Body of pancreas (tissue), 4 donors: ENCODE measurements around the gene PTPN6. TPM values are rescaled to one million over a fixed set of nuclear protein-coding genes. Genes with fewer than 3 reads are reported as not detected.

Experiments used
- ATAC-seq: fragments of 150-250 bp; one replicate; pipeline ENCODE4 v1.9.1; 2016
- DNase-seq, 4 donors: peaks; one replicate each; pipeline ENCODE4 v3.0.0-alpha.2; 2019
- H3K27ac ChIP-seq, 4 donors: fragments of 200-600 bp; sonication (generic); 1 replicate in 3 of 4; 2 replicates in 1 of 4; pipeline versions ENCODE4 v1.5.1 to v1.6.1; 2016 to 2019; ENCODE audit warnings: mild to moderate bottlenecking in 1 of 4, mixed read lengths in 1 of 4, moderate library complexity in 1 of 4
- H3K27me3 ChIP-seq, 2 donors: fragments of 200-600 bp; sonication (generic); one replicate each; pipeline ENCODE4 v1.6.0; 2016; ENCODE audit warnings: mild to moderate bottlenecking in 1 of 2
- H3K36me3 ChIP-seq, 2 donors: fragments of 200-600 bp; sonication (generic); replicated peaks in 1 of 2; 2 replicates each; pipeline ENCODE4 v1.5.1; 2016; ENCODE audit warnings: low read depth in 2 of 2; ENCODE audit not compliant: insufficient read depth in 1 of 2
- H3K4me1 ChIP-seq: fragments of 200-600 bp; sonication (generic); one replicate; pipeline ENCODE4 v1.6.0; 2016
- H3K4me3 ChIP-seq, 2 donors: fragments of 200-600 bp; sonication (generic); 1 replicate in 1 of 2; 2 replicates in 1 of 2; pipeline ENCODE4 v1.5.1; 2016 to 2019
- H3K9me3 ChIP-seq, 3 donors: fragments of 200-600 bp; sonication (generic); 1 replicate in 2 of 3; 2 replicates in 1 of 3; pipeline ENCODE4 v1.5.1; 2016
- POLR2A ChIP-seq, 3 donors: fragments of 450-650 bp; IDR thresholded peaks; one replicate each; pipeline ENCODE4 v1.6.1; 2016; ENCODE audit warnings: antibody characterized with exemption in 3 of 3, mild to moderate bottlenecking in 2 of 3
- WGBS, 2 donors: methylation state at CpG; one replicate each; pipeline ENCODE4 v1.1.5; 2017; 5-methylcytosine and 5-hydroxymethylcytosine counted together
- intact Hi-C: fragments of 100-400 bp; cut with DNase I; formaldehyde crosslinking; loops from one replicate; pipeline ENCODE4 v1.15.1; 2023
- total RNA-seq, 2 donors: library from RNA; depleted of rRNA; stranded (reverse); fragments of >200 nt; gene quantifications; one replicate each; pipeline ENCODE4 v1.1.0, GENCODE V29; 2016
- TF ChIP-seq, protein P1 (sequence below), 7 experiments: fragments of 450-650 bp in 4 of 7; fragments of 200-600 bp in 3 of 7; sonication (generic) in 3 of 7; IDR thresholded peaks; one replicate each; pipeline ENCODE4 v1.5.1; 2016 to 2019; ENCODE audit warnings: antibody characterized with exemption in 7 of 7

Gene PTPN6
- total RNA-seq, 2 donors from 2014 or later, result 18.4 to 19.4 TPM

- Histone ChIP-seq H3K36me3 (peaks cover 11 to 34% of the 10 kb centered on the region in 2 donors), H3K27ac (no peak overlapping the region), H3K27me3 (no peaks in the 10 kb centered on the region), H3K9me3 (no peaks in the 10 kb centered on the region), H3K4me3 (no peak overlapping the region), H3K4me1 (no peaks in the 10 kb centered on the region)
- intact Hi-C loops, result no loop called here
- ATAC-seq, result no peak
- TF ChIP-seq, protein P1, sequence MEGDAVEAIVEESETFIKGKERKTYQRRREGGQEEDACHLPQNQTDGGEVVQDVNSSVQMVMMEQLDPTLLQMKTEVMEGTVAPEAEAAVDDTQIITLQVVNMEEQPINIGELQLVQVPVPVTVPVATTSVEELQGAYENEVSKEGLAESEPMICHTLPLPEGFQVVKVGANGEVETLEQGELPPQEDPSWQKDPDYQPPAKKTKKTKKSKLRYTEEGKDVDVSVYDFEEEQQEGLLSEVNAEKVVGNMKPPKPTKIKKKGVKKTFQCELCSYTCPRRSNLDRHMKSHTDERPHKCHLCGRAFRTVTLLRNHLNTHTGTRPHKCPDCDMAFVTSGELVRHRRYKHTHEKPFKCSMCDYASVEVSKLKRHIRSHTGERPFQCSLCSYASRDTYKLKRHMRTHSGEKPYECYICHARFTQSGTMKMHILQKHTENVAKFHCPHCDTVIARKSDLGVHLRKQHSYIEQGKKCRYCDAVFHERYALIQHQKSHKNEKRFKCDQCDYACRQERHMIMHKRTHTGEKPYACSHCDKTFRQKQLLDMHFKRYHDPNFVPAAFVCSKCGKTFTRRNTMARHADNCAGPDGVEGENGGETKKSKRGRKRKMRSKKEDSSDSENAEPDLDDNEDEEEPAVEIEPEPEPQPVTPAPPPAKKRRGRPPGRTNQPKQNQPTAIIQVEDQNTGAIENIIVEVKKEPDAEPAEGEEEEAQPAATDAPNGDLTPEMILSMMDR (IDR thresholded peaks at IDR 0.05), result no peak
- no peak for TF ChIP-seq POLR2A (IDR thresholded peaks at IDR 0.05)
- 83 to 93% methylated on average over 3 of the region's 3 CpGs for WGBS, 2 donors
- no peak for DNase-seq
These were observed 28.3 kb downstream of the PTPN6 start for GRCh38 chr12:6979453-6979852.

DNA sequence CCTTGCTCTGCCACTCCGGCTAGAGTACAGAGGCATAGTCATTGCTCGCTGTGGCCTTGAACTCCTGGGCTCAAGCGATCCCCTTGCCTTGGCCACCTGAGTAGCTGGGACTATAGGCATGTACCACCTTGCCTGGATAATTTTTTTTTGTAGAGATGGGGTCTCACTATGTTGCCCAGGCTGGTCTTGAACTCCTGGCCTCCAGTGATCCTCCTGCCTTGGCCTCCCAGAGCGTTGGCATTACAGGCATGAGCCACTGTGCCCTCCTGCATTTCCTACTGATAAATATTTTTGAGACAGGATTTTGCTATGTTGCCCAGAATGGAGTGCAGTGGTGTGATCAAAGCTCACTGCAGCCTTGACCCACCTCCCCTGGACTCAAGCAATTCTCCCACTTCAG is 28.9 kb downstream of the PTPN6 start:
- no peak overlapping the region for H3K4me3 ChIP-seq
- 94 to 95% methylated on average over 4 of the region's 4 CpGs for WGBS, 2 donors
- TF ChIP-seq, protein P1 (IDR thresholded peaks at IDR 0.05), result no peak
- no peak for TF ChIP-seq POLR2A (IDR thresholded peaks at IDR 0.05)
- no peaks in the 10 kb centered on the region for H3K4me1 ChIP-seq
- ATAC-seq, result no peak
- peaks cover 11 to 30% of the 10 kb centered on the region in 2 donors for H3K36me3 ChIP-seq
- no peaks in the 10 kb centered on the region for H3K9me3 ChIP-seq
- no peak overlapping the region for H3K27ac ChIP-seq
- intact Hi-C loops, result no loop called here
- DNase-seq, result no peak
- no peaks in the 10 kb centered on the region for H3K27me3 ChIP-seq

- intact Hi-C loops, result no loop called here
- Histone ChIP-seq H3K4me1 (no peaks in the 10 kb centered on the region), H3K9me3 (no peaks in the 10 kb centered on the region), H3K4me3 (no peak overlapping the region), H3K27ac (no peak overlapping the region), H3K27me3 (no peaks in the 10 kb centered on the region), H3K36me3 (peaks cover 5 to 24% of the 10 kb centered on the region in 2 donors)
- no peak for ATAC-seq
- TF ChIP-seq, protein P1 (IDR thresholded peaks at IDR 0.05), result no peak
- TF ChIP-seq POLR2A (IDR thresholded peaks at IDR 0.05), result no peak
- DNase-seq, result no peak
These were observed 29.6 kb downstream of the PTPN6 start for GRCh38 chr12:6980740-6981139.

DNA sequence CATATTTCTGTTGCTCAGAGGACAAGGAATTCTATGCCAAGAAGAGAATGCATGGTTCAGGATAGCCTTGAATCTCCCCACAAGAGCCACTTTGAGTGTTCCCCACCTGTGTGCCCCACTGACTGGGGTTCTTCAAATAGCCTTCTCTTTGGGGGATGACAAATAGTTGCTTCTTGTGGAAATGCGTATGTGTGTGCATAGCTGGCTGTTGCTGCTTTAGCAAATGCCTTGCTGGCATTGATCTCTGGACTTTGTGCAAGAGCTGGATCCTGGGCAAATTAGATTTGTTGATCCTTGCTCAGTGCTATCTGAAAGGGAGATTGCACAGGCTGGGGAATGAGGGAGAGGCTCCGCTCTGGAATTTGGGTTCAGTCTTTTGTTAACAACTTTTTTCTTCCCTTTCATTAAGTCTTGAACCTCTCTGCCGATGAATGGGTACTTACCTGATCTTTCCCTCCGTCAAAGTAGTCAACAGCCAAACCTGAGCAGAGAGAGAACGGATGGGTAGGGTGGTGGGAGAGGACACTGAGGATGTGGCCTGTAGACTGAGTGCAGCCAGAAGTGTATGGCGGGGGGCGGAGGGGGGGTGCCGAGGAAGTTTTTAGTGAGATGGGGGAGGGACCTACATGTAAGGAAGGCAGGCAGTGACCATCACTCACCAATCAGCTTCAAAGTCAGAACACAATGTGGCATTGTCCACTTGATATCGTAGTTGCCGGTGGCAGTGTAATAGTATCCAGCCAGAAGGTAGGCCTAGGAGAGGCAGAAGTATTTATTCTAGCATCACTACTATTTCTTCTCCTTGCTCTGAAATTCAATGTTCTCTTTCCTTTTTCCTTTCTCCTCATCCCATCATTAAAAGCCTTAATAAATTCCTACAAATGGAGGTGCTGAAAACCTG is 30.2 kb downstream of the PTPN6 start:
- intact Hi-C loops, result no loop called here
- Histone ChIP-seq H3K4me1 (no peaks in the 10 kb centered on the region), H3K36me3 (peaks cover 0 to 20% of the 10 kb centered on the region in 2 donors), H3K27me3 (no peaks in the 10 kb centered on the region), H3K4me3 (no peak overlapping the region), H3K9me3 (no peaks in the 10 kb centered on the region), H3K27ac (no peak overlapping the region)
- 64 to 87% methylated on average over 10 of the region's 10 CpGs for WGBS, 2 donors
- TF ChIP-seq POLR2A (IDR thresholded peaks at IDR 0.05), result no peak
- TF ChIP-seq, protein P1 (IDR thresholded peaks at IDR 0.05), result no peak
- DNase-seq (no peak), ATAC-seq (no peak)

GRCh38 chr12:6982532-6982931 is 31.4 kb downstream of the PTPN6 start:
- TF ChIP-seq, protein P1 (IDR thresholded peaks at IDR 0.05), result no peak
- TF ChIP-seq POLR2A (IDR thresholded peaks at IDR 0.05), result no peak
- intact Hi-C loops, result no loop called here
- no peak for ATAC-seq

More at GRCh38 chr12:6982532-6982931, 31.4 kb downstream of the PTPN6 start:
- peaks cover 5% of the 10 kb centered on the region for H3K4me1 ChIP-seq
- WGBS, 2 donors, result 87 to 90% methylated on average over 7 of the region's 7 CpGs
- DNase-seq, result no peak
- no peak overlapping the region for H3K4me3 ChIP-seq
- H3K9me3 ChIP-seq, result no peaks in the 10 kb centered on the region
- peaks cover 0 to 17% of the 10 kb centered on the region in 2 donors for H3K36me3 ChIP-seq
- no peak overlapping the region for H3K27ac ChIP-seq
- H3K27me3 ChIP-seq, result no peaks in the 10 kb centered on the region
